Stimulated activated CD4-positive, alpha-beta T cell treated with anti-CD3 and anti-CD28 coated beads, Interleukin-12 subunit alpha, Interleukin-12 subunit beta, amount 100 ng/mL, for 4 hours (primary cell): ENCODE measurements around the gene DPP6.

Experiments
- DNase-seq: peaks from one replicate; pipeline ENCODE4 v3.0.0-alpha.2; 2020

The DPP6 gene

DNA sequence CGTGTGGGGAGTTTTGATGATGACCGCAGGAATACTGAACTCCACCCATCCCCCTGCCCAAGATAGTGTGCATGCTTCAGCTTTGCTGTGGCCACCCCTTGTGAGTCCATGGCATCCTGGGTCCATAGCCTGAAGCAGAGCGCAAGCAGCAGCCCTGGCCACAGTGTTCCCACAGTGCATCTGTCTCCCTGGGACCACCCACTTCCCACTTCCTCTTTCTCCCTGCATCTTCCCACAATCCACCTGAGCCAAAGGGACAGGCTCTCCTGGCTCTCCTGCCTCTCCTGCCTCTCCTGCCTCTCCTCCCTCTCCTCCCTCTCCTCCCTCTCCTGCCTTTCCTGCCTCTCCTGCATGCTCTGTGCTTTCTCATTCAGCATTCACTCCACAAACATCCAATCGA is 800.0 kb downstream of the DPP6 start:
- no peak for DNase-seq

DNA sequence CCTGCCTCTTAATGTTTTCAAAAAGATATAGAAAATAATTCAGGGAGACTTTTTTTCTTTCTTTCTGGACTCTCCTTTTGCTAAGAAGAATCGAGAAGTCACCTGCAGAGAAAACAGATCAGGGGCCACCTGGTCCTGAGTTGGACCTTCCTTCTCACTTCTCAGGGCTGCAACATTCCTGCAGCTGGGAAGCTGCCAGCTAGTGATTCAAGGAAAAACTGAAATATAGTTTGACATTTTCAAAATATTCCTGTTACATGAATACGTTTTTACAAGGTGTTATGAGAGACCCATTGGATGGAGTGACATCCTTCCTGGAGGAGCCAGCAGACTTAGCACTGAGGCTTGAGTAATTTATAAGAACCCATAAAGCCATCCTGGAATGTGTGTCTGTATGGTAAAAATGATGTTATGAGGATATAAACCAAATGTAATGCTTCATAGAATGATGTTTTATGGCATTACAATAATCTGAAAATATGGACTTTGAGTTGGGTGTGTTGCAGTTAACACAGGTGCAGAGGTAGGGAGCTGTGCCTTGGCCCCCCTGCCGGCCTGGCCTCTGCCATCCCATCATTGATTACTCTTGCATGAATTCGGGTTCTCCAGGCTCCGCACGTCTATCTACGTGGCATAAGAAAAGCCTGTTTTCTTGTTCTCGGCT is 801.0 kb downstream of the DPP6 start:
- DNase-seq, result no peak

DNA sequence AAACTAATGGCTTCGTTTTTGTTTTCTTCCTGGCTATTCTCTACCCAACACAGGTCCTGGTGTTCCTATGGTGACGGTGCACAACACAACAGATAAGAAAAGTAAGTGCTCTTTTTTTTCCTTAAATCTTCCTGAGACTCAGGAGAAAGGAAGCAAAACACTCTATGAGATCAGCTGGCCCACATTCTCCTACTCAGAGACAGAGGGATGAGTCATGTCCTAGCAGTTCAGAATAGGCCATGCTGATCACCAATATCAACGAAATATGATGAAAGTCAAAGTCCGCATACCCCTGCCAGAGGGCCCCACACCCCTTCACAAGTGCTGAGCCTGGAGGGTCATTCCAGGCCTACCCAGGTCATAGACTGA is 801.5 kb downstream of the DPP6 start:
- no peak for DNase-seq

DNA sequence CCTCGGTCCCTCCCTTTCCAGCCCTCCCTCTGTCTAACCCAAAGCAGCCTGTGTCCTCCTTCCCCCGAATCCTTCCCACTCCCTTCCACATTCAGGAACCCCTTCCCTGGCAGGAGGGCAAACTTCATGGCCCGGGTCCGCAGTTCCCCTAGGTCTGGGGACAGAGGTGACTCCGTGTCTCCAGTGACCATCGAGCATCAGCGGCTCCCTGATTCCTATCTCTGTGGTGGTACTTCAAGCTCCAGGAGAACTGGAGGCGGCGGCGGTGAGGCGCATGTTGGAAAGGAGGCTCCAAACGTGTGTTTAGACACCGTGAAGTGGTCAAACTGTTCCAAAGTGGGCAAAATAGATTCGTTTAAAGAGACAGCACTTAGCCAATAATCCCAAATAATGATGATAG is 802.6 kb downstream of the DPP6 start:
- no peak for DNase-seq

DNA sequence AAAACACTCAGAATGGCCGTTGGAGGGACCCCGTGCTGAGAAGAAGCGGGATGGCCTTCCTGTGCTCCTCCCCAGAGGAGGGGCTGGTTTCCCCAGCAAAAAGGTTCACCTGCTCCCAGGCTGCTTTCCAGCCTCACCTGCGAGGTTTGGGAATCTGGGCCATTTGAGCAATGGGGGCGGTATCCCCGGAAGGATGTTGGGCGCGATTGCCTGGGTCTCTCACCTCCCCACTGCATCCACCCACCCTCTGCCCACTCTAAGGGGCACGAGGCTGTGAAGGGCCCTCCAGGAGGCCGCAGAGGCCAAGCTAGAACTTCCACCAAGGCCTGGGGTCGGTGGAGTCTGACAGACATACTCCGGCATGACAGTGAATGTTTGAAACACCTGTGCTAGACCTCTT is 803.2 kb downstream of the DPP6 start:
- DNase-seq, result no peak

DNA sequence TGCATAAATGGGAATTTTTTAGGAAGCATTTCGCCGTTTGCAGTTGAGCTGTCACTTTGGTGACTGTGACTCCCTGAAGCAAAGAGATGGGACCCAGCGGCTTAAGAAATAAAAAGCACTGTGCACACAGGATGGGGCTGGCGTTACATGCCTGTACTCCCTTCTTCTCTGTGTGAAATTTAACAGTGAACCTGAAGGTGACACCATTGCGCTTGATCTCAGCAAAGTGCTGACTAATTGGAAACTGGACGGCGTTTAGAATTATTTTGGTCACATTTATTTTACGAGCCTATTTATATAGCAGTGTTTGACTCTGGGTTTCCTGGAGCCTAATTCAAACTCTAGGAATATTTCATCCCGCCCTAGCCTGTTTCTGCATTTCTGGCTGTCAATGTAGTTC is 804.5 kb downstream of the DPP6 start:
- DNase-seq, result no peak

DNA sequence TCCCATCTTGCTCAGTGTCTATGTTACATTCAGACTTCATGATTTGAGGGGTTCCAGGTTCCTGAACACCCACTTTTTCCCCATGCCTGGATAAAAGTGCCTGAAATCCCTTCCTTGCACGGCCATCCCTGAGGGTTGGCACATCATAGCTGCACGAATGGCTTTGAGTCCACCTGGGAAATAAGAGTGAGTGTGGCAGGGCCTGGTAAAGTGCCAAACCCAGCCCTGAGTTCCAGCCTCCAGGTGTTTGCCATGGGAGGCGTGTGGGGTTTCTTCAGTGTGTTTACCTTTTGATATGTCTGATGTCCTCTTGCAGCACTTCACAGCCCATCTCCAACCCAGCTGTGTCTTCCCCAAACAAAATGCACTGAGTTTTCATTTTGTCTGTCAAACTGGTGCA is 805.0 kb downstream of the DPP6 start:
- no peak for DNase-seq

DNA sequence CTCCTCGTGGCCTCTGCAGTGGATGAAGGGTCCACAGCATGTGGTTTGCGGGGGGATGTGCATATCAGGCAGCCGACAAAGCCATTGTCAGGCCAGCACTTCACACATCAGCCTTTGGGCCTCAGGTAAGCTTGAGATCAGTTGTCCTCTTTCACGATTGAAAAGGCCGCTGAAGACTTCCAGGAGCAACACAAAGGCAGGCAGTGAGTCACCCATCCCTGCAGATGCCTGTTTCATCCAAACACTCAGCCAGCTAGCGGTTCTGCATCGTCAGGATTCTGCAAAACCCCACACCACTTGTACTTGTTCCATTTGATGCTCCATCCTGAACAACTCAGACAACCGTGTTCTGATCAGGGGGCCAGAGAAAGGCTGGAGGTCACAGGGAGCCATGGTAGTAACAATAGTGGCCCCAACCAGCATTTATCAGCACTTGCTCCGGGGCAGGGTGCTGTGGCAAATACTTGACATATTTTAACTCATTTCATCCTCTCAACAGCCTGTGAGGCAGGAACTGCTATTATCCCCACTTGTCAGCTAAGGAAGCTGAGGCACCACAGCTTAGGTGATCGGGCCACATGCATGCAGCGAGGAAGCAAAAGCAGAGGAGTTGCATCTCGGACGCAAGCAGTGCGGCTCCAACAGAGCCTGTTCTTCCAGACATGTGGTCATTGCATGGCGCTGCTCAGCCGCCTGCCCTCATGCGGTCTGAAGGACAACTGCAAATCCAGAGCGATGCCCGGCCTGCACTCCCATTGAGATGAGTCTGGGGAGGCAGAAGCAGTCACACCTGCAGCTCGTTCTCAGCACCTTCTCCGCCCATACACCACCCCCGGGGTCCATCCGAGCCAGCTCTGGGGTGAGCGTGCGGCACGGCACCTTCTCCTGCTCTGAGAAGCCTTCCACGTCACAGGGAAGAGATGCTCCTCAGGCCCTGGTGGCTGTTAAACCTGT is 805.8 kb downstream of the DPP6 start:
- DNase-seq, result no peak

DNA sequence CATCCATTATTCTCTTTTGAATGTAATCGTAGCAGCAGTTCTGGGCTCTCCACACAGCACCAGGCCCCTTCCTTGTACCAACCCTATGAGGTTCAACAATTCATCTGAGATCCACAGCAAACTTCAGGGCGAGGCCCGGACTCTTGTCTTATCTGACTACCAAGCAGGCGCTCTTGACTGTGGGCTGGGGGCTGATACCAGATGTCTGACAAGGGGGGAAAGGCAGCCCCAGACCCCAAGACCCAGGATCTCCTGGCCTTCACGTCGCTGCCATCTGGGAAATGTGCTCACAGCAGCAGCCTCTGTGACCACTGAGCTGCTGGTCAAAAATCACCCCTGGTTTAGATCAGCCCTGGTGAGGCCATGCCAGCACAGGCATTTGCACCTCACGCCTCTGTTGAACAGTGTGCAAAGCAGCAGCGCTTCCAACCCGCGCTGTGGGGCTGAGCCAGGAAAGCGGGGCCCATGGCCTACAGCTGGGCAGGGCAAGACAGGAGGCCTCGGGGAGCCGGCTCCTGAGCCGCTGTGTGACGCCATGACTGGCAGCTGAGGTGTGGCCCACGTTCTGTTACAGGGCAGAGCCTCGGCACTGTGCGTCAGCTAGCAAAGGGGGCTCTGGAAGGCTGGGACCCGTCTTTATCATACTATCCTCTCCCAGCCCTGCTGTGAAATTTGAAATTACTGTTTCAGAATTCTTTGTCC is 806.8 kb downstream of the DPP6 start:
- no peak for DNase-seq

DNA sequence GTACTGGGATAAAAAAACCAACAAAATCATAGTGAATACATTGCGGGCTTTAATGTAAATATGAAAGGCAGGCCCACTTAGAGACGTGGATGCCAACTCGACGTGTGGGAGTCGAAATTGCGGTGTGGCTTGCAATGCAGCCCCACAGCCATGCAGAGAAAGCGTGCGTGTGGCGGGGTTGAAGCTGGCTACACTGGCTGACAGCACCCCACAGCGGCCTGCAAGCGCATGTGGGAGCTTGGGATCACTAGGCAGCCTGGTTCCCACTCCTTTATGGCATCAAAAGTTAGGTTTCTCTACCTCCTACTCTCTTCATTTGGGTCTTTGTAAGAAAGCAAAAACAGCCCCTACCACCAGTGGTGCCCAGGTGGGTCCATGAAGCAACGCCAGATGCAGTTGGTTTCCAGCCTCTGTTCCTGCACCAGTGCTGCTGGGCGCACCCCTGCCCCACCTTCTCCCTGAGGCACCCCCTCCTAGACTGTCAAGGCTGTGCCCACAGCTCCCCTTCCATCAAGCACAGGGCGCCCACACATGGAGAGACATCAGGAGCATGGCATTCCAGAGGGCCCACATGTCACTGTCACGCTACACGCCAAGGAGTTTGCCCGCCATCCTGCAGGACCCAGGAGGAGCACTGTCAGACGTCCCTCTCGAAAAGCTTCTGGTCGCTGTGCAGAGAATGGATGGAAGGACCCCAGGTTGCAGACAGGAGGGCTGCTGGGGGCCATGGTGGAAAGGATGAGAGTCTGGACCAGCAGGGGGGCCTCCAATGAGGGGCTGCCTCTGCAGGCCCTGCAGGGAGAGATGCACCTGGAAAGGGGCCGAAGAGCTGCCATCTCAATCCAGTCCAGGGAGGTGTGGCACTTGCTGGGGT is 807.8 kb downstream of the DPP6 start:
- DNase-seq, result no peak

DNA sequence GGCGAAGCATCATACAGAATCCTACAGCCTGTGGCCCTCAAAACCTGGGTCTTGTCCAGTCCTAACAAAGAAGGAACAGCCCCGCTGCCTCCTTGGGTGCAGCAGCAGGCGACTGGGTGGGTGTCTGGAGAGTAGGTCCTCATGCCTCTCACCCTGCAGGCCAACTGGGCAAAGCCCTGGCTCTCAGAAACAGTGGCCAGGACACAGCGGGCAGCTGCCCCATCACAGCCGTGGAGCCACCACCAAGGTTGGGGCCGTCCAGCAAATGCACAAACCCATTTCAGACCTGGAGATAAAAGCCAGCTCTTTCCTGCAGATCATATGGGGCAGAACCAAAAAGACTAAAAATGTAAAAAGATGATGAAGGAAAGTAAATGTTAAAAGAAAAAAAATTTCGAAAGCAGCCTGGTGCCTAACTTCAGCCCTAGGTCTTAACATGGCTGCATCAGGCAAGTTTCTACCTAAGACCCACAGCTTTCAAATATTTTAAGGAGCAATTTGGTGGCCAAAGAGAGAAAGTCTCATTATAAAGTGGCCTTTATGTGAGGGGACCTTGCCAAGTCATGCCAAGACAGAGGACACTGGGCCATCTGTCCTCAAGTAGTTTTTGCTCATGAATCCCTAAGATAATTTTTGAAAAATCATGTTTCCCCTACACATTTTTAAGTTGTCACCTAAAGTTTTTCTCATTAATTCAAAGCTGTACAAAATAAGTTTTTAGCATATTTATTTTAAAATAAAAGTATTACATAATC is 808.6 kb downstream of the DPP6 start:
- no peak for DNase-seq

DNA sequence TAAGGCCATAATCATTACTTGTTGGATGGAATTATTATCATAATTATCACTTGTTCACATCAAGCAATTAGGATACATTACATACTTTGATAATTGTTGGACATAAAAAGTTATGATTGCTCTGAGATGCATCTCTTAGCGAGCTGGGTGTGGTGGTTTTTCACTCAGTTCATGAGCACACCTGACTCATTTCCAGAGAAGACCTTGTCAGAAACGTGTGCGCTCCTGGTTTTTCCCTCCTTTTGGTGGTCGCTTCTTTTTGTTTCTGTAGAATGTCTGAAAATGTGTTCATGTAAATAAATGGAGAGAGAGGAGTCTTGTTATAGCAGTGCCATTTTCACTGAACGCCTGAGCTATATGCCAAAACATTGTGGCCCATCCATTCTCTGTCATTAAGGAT is 809.4 kb downstream of the DPP6 start:
- DNase-seq, result no peak

DNA sequence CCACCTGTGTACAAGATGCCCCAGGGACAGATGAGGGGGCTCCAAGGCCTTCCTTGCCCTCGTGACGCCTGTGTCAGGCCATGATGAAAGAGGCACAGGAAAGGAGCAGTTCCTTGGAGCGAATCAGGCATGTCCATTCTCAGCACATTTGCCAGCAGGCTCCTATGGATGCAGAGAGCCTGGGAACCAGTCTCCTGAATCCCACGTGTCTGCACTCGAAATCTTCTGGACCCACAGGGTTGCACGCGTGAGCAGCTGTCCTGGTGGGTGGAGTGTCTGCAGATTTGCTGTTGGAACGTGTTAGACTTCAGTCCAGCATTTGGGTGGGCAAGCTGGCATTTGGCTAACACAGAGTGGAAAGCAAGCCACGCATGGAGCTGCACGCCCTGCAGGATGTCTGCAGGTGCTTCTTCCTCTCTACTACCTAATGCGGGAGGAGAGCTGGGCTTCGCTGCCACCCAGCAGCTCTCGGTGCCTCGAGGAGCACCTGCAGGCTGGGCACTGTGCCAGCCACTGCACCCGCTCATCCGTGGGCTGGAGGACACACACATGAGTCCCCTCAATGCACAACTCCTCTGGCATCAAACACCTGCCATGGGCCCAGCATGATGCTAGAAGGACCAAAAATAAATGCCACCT is 810.1 kb downstream of the DPP6 start:
- no peak for DNase-seq

DNA sequence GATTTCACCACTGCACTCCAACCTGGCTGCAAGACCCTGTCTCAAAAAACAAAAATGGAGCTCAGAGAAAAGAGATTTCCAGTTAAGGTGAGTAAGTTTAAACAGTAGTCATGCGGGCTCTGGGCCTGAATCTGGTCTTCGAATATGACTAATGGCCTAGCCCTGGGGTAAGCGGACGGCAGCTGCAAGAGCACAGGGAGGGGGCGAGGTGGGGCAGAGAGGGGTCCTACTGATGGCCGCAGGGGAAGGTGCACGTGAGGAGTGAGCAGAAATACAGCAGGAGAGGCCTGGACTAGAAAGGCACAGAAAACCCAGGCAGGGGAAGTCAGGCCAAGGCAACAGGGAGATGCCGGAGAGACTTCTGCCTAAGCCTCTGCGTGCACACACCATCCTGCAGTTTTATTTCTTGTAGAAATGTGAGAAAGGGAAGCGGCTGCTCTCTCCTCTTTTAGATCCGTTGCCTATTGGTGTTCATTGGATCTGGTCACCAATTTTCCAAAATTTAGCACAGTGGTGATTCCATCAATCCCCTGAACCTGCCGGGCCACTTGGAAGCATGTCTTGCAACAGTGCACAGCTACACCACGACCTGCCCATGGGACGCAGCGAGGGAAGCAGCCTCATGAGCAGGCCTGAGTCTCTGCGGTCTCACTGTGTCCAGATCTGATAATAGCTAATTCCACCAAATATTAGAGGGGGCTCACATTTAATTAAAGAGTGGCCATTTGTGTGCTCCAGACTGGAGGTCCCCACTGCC is 811.7 kb downstream of the DPP6 start:
- no peak for DNase-seq

DNA sequence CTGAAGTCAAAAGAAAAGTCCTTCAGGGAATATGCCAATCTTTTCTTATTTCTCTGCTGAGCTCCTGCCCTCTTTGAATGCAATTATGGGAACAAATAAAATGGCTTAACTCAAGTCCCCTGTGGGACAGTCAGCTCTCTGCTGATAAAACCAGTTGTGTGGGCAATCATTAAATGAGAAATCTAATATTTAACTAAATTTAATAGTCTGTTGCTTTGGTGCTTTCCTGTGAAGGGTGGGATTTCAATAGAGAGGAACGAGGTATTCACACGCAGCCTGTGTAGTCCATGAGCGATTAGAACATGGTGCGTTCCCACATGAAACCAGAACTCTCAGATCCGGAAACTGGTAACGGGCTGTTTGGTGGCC is 812.3 kb downstream of the DPP6 start:
- no peak for DNase-seq

DNA sequence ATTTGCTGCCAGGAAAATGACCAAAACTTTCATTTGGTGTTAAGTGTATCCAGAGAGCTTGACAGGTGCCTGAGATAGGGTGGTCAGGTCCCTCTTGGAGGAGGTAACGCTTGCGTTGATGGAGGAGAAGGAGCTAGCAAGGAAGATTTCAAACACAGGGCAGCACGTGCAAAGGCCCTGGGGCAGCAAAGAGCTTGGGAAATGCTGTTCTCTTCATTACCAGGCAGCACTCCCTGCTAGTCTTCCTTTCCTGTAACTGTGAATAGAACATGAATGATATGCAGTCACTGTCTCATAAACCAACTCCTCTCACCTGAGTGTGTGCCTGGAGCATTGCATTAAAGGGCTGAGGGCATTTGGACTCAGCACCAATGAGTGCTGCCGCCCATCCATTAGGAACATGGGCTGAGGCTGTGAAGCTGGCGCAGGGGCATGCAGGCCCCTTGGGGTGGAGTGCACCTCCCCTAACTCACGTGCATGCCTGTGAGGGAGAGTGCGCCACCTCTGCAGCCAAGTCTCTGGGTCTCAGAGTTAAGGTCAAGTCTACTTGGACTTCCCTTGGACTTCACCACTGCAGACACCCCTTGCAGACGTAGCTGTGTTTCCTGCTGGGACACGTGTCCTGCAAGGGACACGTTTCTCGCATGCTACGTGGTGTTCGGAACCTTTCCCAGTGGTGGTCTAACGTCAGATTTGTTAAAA is 813.9 kb downstream of the DPP6 start:
- no peak for DNase-seq

DNA sequence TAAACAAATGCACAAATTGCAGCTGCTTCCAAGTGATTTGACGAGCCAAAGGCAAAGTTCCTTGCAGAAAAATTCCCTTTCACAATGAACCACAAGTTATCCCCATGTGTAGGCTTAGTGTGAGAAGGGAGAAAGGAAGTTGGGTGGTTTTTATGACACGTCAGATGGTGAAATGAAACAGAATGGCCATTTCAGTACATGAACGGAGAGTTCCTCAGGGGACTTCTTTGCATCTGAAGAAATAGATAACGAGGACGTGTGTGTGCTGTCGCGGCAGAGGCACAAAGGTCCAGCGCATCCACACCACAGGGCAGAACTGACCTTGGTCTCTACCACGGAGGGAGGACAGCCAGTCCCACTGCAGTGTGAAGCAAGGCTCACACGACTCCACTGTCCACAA is 814.9 kb downstream of the DPP6 start:
- no peak for DNase-seq

DNA sequence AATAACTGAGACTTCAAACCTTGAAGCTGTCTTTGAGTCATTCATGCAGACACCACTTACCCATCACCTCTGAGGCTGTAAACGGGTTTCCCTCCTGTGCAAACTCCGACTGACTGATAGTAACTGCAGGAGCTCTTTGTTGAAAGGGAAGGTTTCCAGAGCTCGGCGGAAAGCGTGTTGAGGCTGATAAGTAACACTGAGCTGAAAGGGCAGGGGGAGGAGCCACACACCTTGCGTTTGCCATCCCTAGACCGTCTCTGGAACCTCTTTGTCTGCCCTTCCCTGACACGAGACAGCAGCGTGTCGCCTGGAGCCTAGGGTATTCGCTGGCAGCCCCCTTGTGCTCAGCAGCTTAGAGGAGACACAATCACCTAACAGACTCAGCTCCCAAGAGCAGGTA is 816.7 kb downstream of the DPP6 start:
- no peak for DNase-seq

DNA sequence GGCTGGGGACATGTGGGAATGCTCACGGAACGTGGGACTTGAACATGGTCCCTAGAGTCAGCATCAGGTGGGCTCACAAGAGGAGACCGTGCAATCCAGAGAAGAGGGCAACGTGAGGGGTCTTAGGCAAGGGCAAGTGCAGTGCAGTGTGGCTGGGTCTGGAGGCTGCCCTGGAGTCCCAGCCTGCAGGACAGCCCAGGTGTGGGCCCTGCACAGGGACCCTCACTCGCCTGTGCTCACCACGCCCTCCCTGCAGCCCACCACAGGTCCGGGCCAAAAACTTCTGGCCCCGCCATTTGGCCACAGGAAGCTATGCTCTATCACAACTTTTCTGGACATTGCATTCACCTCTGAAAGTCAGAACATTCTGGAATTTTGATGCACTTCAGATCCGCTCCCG is 817.2 kb downstream of the DPP6 start:
- no peak for DNase-seq

DNA sequence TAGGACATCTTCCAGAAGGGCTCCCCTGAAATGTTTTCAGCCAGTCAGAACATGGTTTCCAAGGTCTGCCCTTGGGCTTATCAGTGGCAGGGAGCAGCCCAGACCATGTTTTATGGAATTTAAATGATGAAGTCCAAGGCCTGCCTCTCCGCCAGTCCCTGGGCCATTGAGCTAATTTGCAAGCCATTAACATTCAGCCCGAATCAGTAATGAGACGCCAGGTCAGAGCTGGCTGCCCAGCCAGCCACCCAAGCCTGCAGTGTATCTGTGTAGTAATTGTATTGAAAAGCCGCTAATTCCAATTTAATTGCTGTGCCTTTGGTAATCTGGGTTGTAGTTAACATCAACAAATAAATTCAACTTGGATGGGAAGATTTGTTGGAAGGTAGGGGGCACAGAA is 819.3 kb downstream of the DPP6 start:
- DNase-seq, result no peak
